SU-DHL-6 (cell line): Measurements from ENCODE around the gene LBHD1.

Experiments used
- H2AFZ ChIP-seq: fragments of 200-600 bp; sonication (generic); 2 replicates; pipeline ENCODE4 v1.6.1; 2014; ENCODE audit warnings: low read depth, mild to moderate bottlenecking, moderate library complexity, mixed read lengths, antibody characterized with exemption, low read length; ENCODE audit not compliant: severe bottlenecking
- H3F3A ChIP-seq: fragments of 200-600 bp; shearing (Covaris generic); 2 replicates; pipeline ENCODE4 v1.6.0; 2016; ENCODE audit warnings: antibody characterized with exemption, mild to moderate bottlenecking; ENCODE audit not compliant: insufficient read depth
- H3K27ac ChIP-seq: fragments of 200-600 bp; sonication (generic); 2 replicates; pipeline ENCODE4 v1.5.1; 2016; ENCODE audit warnings: low read depth, mild to moderate bottlenecking, low read length, moderate library complexity, mixed read lengths
- H3K27me3 ChIP-seq: fragments of 200-600 bp; sonication (generic), shearing (Covaris generic); 2 replicates; pipeline ENCODE4 v1.6.0; 2014; ENCODE audit warnings: mild to moderate bottlenecking, low read length
- H3K36me3 ChIP-seq: fragments of 200-600 bp; sonication (generic); 2 replicates; pipeline ENCODE4 v1.6.1; 2014; ENCODE audit warnings: mild to moderate bottlenecking, low read length, mixed read lengths
- H3K4me2 ChIP-seq: fragments of 300-600, 200-600 bp; shearing (Covaris generic), sonication (generic); 2 replicates; pipeline ENCODE4 v1.6.0; 2014; ENCODE audit warnings: low read length, low read depth, mild to moderate bottlenecking; ENCODE audit not compliant: poor library complexity, severe bottlenecking
- H3K4me3 ChIP-seq: fragments of 200-600 bp; sonication (generic); 2 replicates; pipeline ENCODE4 v1.5.1; 2014; ENCODE audit warnings: antibody characterized with exemption, low read length, mild to moderate bottlenecking, mixed read lengths; ENCODE audit not compliant: insufficient read depth, poor library complexity, severe bottlenecking
- H3K79me2 ChIP-seq: fragments of 200-600 bp; sonication (generic); 2 replicates; pipeline ENCODE4 v1.6.1; 2014; ENCODE audit warnings: mild to moderate bottlenecking, low read length, moderate library complexity; ENCODE audit not compliant: insufficient read depth
- H3K9ac ChIP-seq: fragments of 200-600 bp; sonication (generic); 2 replicates; pipeline ENCODE4 v1.7.0; 2014; ENCODE audit warnings: mild to moderate bottlenecking, low read length
- H3K9me2 ChIP-seq: fragments of 200-600 bp; sonication (generic); replicated peaks from 2 replicates; pipeline ENCODE4 v1.6.1; 2014; ENCODE audit warnings: low read length; ENCODE audit not compliant: insufficient read depth
- H3K9me3 ChIP-seq: fragments of 200-600 bp; sonication (generic); 2 replicates; pipeline ENCODE4 v1.6.1; 2014; ENCODE audit warnings: low read length, mixed read lengths; ENCODE audit not compliant: insufficient read depth
- H4K20me1 ChIP-seq: fragments of 200-600 bp; sonication (generic); 2 replicates; pipeline ENCODE4 v1.6.1; 2014; ENCODE audit warnings: low read depth, mild to moderate bottlenecking, antibody characterized with exemption, low read length, moderate library complexity, mixed read lengths
- CTCF ChIP-seq: fragments of 200-600 bp; sonication (generic); IDR thresholded peaks from one replicate; pipeline ENCODE4 v1.5.1; 2017; ENCODE audit warnings: antibody characterized with exemption, mild to moderate bottlenecking, low read length, moderate library complexity; ENCODE audit not compliant: insufficient read depth, poor library complexity, severe bottlenecking
- EZH2phosphoT487 ChIP-seq: fragments of 200-600 bp; sonication (generic), shearing (Covaris generic); conservative IDR thresholded peaks from 2 replicates; pipeline ENCODE4 v1.6.1; 2018; ENCODE audit warnings: mild to moderate bottlenecking, antibody characterized with exemption, low read length, moderate library complexity, mixed read lengths

LBHD1 gene

GRCh38 chr11:62716206-62716605 lies 44.1 kb upstream of the LBHD1 start:
- Histone ChIP-seq H2AFZ (no peak overlapping the region), H3K36me3 (peaks cover 47% of the 10 kb centered on the region), H3F3A (peaks cover 13% of the 10 kb centered on the region), H4K20me1 (no peaks in the 10 kb centered on the region), H3K9me2 (no peaks in the 10 kb centered on the region), H3K4me3 (no peak overlapping the region), H3K79me2 (peaks cover 20% of the 10 kb centered on the region), H3K27me3 (no peaks in the 10 kb centered on the region), H3K4me2 (no peak overlapping the region), H3K9me3 (no peaks in the 10 kb centered on the region), H3K9ac (no peak overlapping the region), H3K27ac (no peak overlapping the region)
- TF ChIP-seq CTCF (no peak), EZH2phosphoT487 (no peak)

GRCh38 chr11:62715150-62716130 lies 43.4 kb upstream of the LBHD1 start:
- H3K9me2 ChIP-seq = no peaks in the 10 kb centered on the region
- no peak overlapping the region for H3K9ac ChIP-seq
- peaks cover 13% of the 10 kb centered on the region for H3F3A ChIP-seq
- H3K4me2 ChIP-seq = no peak overlapping the region
- H4K20me1 ChIP-seq = no peaks in the 10 kb centered on the region
- H3K9me3 ChIP-seq = no peaks in the 10 kb centered on the region
- H2AFZ ChIP-seq = no peak overlapping the region
- H3K27ac ChIP-seq = no peak overlapping the region
- no peaks in the 10 kb centered on the region for H3K27me3 ChIP-seq
- no peak overlapping the region for H3K4me3 ChIP-seq
- peaks cover 15% of the 10 kb centered on the region for H3K79me2 ChIP-seq
- H3K36me3 ChIP-seq = peaks cover 43% of the 10 kb centered on the region
- TF ChIP-seq CTCF (no peak), EZH2phosphoT487 (no peak)

GRCh38 chr11:62713343-62713742 lies 41.3 kb upstream of the LBHD1 start:
- H3K4me2 ChIP-seq = no peak overlapping the region
- no peaks in the 10 kb centered on the region for H3K9me2 ChIP-seq
- H3K36me3 ChIP-seq = peaks cover 35% of the 10 kb centered on the region
- TF ChIP-seq EZH2phosphoT487 = no peak
- no peak for TF ChIP-seq CTCF
- H3K27me3 ChIP-seq = no peaks in the 10 kb centered on the region
- no peaks in the 10 kb centered on the region for H3K9me3 ChIP-seq
- no peak overlapping the region for H3K4me3 ChIP-seq
- H3K27ac ChIP-seq = no peak overlapping the region
- peaks cover 15% of the 10 kb centered on the region for H3K79me2 ChIP-seq
- no peaks in the 10 kb centered on the region for H4K20me1 ChIP-seq
- no peak overlapping the region for H2AFZ ChIP-seq
- H3F3A ChIP-seq = peaks cover 13% of the 10 kb centered on the region
- no peak overlapping the region for H3K9ac ChIP-seq
